GM23338 (cell line): ENCODE data around the gene RSU1. TPM values are rescaled to one million over a fixed set of nuclear protein-coding genes. Genes with fewer than 3 reads are reported as not detected.

Source experiments
- ATAC-seq: fragments of 200-7000 bp; cut with Tn5 transposase; 3 replicates; pipeline ENCODE4 v1.9.1; 2020
- DNase-seq: peaks from one replicate; pipeline ENCODE4 v3.0.0-alpha.2; 2015; ENCODE audit warnings: low spot score
- H2AFZ ChIP-seq: fragments of 200-600 bp; sonication (generic); 2 replicates; pipeline ENCODE4 v1.8.0; 2016; ENCODE audit warnings: antibody characterized with exemption, mild to moderate bottlenecking, moderate library complexity
- H3F3A ChIP-seq: fragments of 200-600 bp; sonication (generic); replicated peaks from 2 replicates; pipeline ENCODE4 v1.8.0; 2017; ENCODE audit warnings: antibody characterized with exemption, mixed run types, low read depth
- H3K27ac ChIP-seq: fragments of 200-600 bp; sonication (generic); 2 replicates; pipeline ENCODE4 v1.6.1; 2016; ENCODE audit warnings: low read depth
- H3K27me3 ChIP-seq: fragments of 200-600 bp; sonication (generic); 2 replicates; pipeline ENCODE4 v1.8.0; 2016; ENCODE audit warnings: mild to moderate bottlenecking, mixed run types, moderate library complexity; ENCODE audit not compliant: insufficient read depth
- H3K36me3 ChIP-seq: fragments of 200-600 bp; sonication (generic); 2 replicates; pipeline ENCODE4 v1.8.0; 2016; ENCODE audit warnings: mild to moderate bottlenecking; ENCODE audit not compliant: insufficient read depth
- H3K4me1 ChIP-seq: fragments of 200-600 bp; sonication (generic); 2 replicates; pipeline ENCODE4 v1.8.0; 2016; ENCODE audit warnings: mild to moderate bottlenecking, moderate library complexity; ENCODE audit not compliant: insufficient read depth
- H3K4me2 ChIP-seq: fragments of 200-600 bp; sonication (generic); 2 replicates; pipeline ENCODE4 v1.7.1; 2017; ENCODE audit warnings: mixed run types
- H3K4me3 ChIP-seq: fragments of 200-600 bp; sonication (generic); 2 replicates; pipeline ENCODE4 v1.6.1; 2016; ENCODE audit warnings: mixed run types
- H3K79me2 ChIP-seq: fragments of 200-600 bp; sonication (generic); replicated peaks from 2 replicates; pipeline ENCODE4 v1.8.0; 2017; ENCODE audit warnings: mild to moderate bottlenecking; ENCODE audit not compliant: insufficient read depth
- H3K9me2 ChIP-seq: fragments of 200-600 bp; sonication (generic); 2 replicates; pipeline ENCODE4 v1.8.0; 2017; ENCODE audit not compliant: insufficient read depth
- H4K20me1 ChIP-seq: fragments of 200-600 bp; sonication (generic); replicated peaks from 2 replicates; pipeline ENCODE4 v1.8.0; 2017; ENCODE audit warnings: mild to moderate bottlenecking; ENCODE audit not compliant: insufficient read depth
- H3K27ac Mint-ChIP-seq: 2 replicates; pipeline ENCODE4 v1.8.0; 2020; ENCODE audit warnings: inconsistent platforms, mild to moderate bottlenecking, moderate library complexity, mixed read lengths
- H3K27me3 Mint-ChIP-seq: 3 replicates; pipeline ENCODE4 v1.8.0; 2022; ENCODE audit warnings: low read depth, mild to moderate bottlenecking, moderate library complexity, mixed read lengths, inconsistent platforms; ENCODE audit not compliant: insufficient read depth, poor library complexity
- H3K36me3 Mint-ChIP-seq: 3 replicates; pipeline ENCODE4 v1.8.0; 2021; ENCODE audit warnings: low read depth, mild to moderate bottlenecking, inconsistent platforms, moderate library complexity, mixed read lengths
- H3K4me1 Mint-ChIP-seq: 3 replicates; pipeline ENCODE4 v1.8.0; 2020; ENCODE audit warnings: mild to moderate bottlenecking, inconsistent platforms, mixed read lengths
- H3K4me3 Mint-ChIP-seq: 3 replicates; pipeline ENCODE4 v1.8.0; 2021; ENCODE audit warnings: moderate library complexity, mild to moderate bottlenecking, inconsistent platforms, mixed read lengths
- H3K9me3 Mint-ChIP-seq: 3 replicates; pipeline ENCODE4 v1.8.0; 2020; ENCODE audit warnings: moderate library complexity, mild to moderate bottlenecking, inconsistent platforms, mixed read lengths
- CREB1 ChIP-seq: fragments of 250-450 bp; sonication (Bioruptor Pico); IDR thresholded peaks from 2 replicates; pipeline ENCODE4 v1.5.0; 2020; ENCODE audit warnings: low read depth, mild to moderate bottlenecking, moderate library complexity
- CTCF ChIP-seq, 2 experiments: fragments of 200-600 bp in 1 of 2; sonication (generic) in 1 of 2; conservative IDR thresholded peaks; 2 replicates each; pipeline versions ENCODE4 v1.5.1 to v1.6.1; 2016 to 2017; ENCODE audit warnings: antibody characterized with exemption in 2 of 2, low read depth in 2 of 2, mild to moderate bottlenecking in 2 of 2, moderate library complexity in 1 of 2
- EZH2 ChIP-seq: fragments of 200-600 bp; sonication (generic); IDR thresholded peaks from one replicate; pipeline ENCODE4 v1.8.0; 2017; ENCODE audit warnings: antibody characterized with exemption, mild to moderate bottlenecking, low read depth; ENCODE audit not compliant: unreplicated experiment
- EZH2phosphoT487 ChIP-seq: fragments of 200-600 bp; sonication (generic); IDR thresholded peaks from one replicate; pipeline ENCODE4 v1.8.1; 2018; ENCODE audit warnings: antibody characterized with exemption; ENCODE audit not compliant: unreplicated experiment
- JUNB ChIP-seq: IDR thresholded peaks from one replicate; pipeline ENCODE4 v1.6.1; 2016; ENCODE audit warnings: antibody characterized with exemption; ENCODE audit not compliant: unreplicated experiment
- NANOG ChIP-seq: IDR thresholded peaks from 2 replicates; pipeline ENCODE4 v1.6.1; 2016; ENCODE audit warnings: antibody characterized with exemption, borderline replicate concordance
- POLR2AphosphoS5 ChIP-seq: IDR thresholded peaks from 2 replicates; pipeline ENCODE4 v1.6.1; 2016; ENCODE audit warnings: antibody characterized with exemption, low read depth
- REST ChIP-seq: IDR thresholded peaks from one replicate; pipeline ENCODE4 v1.6.1; 2018; ENCODE audit warnings: antibody characterized with exemption; ENCODE audit not compliant: unreplicated experiment
- STAT1 ChIP-seq: IDR thresholded peaks from one replicate; pipeline ENCODE4 v1.6.1; 2016; ENCODE audit warnings: antibody characterized with exemption; ENCODE audit not compliant: unreplicated experiment
- ZNF114 ChIP-seq: fragments of 250-450 bp; sonication (Bioruptor Pico); IDR thresholded peaks from 2 replicates; pipeline ENCODE4 v1.5.0; 2020; ENCODE audit warnings: mild to moderate bottlenecking, moderate library complexity
- ZNF331 ChIP-seq: fragments of 250-450 bp; sonication (Bioruptor Pico); IDR thresholded peaks from 2 replicates; pipeline ENCODE4 v1.5.0; 2020; ENCODE audit warnings: low read depth, mild to moderate bottlenecking, moderate library complexity
- polyA plus RNA-seq: library from polyadenylated mRNA; unstranded; fragments of >200 nt; fragmentation: Nextera tagmentation; extraction: Ambion mirVana; gene quantifications from 2 replicates; pipeline ENCODE4 v1.2.1, GENCODE V29; 2016
- total RNA-seq: library from RNA; depleted of rRNA; stranded (reverse); fragments of >200 nt; shearing (Covaris generic); gene quantifications from 2 replicates; pipeline ENCODE4 v1.2.3, GENCODE V29; 2014
- TF ChIP-seq, protein P1 (sequence below): IDR thresholded peaks from 2 replicates; pipeline ENCODE4 v1.6.1; 2016; ENCODE audit warnings: antibody characterized with exemption
- TF ChIP-seq, protein P2 (sequence below): fragments of 250-450 bp; sonication (Bioruptor Pico); IDR thresholded peaks from 2 replicates; pipeline ENCODE4 v1.5.0; 2020; ENCODE audit warnings: mild to moderate bottlenecking, moderate library complexity

The RSU1 gene
- total and polyA plus RNA-seq, 2 experiments from 2014 or later = 62.7 to 96.2 TPM

DNA sequence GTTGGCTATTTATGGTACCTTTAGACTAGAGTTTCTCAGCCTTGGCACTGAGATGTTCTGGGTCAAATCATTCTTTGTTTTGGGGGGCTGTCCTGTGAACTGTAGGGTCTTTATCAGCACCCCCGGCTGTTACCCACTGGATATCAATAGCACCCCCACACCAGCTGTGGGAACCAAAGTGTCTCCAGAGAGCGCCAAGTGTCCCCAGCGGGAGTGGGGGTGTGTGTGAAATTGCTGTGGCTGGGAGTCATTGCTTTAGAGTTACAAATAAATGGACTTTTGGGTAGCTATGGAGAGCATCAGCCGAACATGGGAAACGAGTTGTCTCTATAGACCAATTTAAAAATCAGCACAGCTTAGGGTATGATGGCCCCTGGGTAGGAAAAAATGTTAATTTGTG is 184.2 kb downstream of the RSU1 start:
- Histone ChIP-seq H4K20me1 (no peaks in the 10 kb centered on the region), H3K9me2 (0 out of 2 replicates have a peak, but pooled peaks cover 5% of the 10 kb centered on the region), H3K79me2 (no peaks in the 10 kb centered on the region), H3F3A (no peaks in the 10 kb centered on the region), H3K4me2 (no peak overlapping the region), H3K27me3 (no peaks in the 10 kb centered on the region), H3K4me1 (no peaks in the 10 kb centered on the region), H2AFZ (no peak overlapping the region), H3K4me3 (no peak overlapping the region), H3K27ac (no peak overlapping the region), H3K36me3 (no peaks in the 10 kb centered on the region)
- Mint-ChIP-seq H3K4me3 (no peak overlapping the region), H3K36me3 (no peaks in the 10 kb centered on the region), H3K27ac (no peak overlapping the region), H3K9me3 (no peaks in the 10 kb centered on the region), H3K27me3 (no peaks in the 10 kb centered on the region), H3K4me1 (no peaks in the 10 kb centered on the region)
- DNase-seq (no peak), ATAC-seq (no peak)
- no peak for TF ChIP-seq EZH2
- no peak for TF ChIP-seq JUNB
- TF ChIP-seq, protein P1, sequence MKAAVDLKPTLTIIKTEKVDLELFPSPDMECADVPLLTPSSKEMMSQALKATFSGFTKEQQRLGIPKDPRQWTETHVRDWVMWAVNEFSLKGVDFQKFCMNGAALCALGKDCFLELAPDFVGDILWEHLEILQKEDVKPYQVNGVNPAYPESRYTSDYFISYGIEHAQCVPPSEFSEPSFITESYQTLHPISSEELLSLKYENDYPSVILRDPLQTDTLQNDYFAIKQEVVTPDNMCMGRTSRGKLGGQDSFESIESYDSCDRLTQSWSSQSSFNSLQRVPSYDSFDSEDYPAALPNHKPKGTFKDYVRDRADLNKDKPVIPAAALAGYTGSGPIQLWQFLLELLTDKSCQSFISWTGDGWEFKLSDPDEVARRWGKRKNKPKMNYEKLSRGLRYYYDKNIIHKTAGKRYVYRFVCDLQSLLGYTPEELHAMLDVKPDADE = no peak
- no peak for TF ChIP-seq REST
- TF ChIP-seq EZH2phosphoT487 = no peak
- no peak for TF ChIP-seq POLR2AphosphoS5
- TF ChIP-seq, protein P2, sequence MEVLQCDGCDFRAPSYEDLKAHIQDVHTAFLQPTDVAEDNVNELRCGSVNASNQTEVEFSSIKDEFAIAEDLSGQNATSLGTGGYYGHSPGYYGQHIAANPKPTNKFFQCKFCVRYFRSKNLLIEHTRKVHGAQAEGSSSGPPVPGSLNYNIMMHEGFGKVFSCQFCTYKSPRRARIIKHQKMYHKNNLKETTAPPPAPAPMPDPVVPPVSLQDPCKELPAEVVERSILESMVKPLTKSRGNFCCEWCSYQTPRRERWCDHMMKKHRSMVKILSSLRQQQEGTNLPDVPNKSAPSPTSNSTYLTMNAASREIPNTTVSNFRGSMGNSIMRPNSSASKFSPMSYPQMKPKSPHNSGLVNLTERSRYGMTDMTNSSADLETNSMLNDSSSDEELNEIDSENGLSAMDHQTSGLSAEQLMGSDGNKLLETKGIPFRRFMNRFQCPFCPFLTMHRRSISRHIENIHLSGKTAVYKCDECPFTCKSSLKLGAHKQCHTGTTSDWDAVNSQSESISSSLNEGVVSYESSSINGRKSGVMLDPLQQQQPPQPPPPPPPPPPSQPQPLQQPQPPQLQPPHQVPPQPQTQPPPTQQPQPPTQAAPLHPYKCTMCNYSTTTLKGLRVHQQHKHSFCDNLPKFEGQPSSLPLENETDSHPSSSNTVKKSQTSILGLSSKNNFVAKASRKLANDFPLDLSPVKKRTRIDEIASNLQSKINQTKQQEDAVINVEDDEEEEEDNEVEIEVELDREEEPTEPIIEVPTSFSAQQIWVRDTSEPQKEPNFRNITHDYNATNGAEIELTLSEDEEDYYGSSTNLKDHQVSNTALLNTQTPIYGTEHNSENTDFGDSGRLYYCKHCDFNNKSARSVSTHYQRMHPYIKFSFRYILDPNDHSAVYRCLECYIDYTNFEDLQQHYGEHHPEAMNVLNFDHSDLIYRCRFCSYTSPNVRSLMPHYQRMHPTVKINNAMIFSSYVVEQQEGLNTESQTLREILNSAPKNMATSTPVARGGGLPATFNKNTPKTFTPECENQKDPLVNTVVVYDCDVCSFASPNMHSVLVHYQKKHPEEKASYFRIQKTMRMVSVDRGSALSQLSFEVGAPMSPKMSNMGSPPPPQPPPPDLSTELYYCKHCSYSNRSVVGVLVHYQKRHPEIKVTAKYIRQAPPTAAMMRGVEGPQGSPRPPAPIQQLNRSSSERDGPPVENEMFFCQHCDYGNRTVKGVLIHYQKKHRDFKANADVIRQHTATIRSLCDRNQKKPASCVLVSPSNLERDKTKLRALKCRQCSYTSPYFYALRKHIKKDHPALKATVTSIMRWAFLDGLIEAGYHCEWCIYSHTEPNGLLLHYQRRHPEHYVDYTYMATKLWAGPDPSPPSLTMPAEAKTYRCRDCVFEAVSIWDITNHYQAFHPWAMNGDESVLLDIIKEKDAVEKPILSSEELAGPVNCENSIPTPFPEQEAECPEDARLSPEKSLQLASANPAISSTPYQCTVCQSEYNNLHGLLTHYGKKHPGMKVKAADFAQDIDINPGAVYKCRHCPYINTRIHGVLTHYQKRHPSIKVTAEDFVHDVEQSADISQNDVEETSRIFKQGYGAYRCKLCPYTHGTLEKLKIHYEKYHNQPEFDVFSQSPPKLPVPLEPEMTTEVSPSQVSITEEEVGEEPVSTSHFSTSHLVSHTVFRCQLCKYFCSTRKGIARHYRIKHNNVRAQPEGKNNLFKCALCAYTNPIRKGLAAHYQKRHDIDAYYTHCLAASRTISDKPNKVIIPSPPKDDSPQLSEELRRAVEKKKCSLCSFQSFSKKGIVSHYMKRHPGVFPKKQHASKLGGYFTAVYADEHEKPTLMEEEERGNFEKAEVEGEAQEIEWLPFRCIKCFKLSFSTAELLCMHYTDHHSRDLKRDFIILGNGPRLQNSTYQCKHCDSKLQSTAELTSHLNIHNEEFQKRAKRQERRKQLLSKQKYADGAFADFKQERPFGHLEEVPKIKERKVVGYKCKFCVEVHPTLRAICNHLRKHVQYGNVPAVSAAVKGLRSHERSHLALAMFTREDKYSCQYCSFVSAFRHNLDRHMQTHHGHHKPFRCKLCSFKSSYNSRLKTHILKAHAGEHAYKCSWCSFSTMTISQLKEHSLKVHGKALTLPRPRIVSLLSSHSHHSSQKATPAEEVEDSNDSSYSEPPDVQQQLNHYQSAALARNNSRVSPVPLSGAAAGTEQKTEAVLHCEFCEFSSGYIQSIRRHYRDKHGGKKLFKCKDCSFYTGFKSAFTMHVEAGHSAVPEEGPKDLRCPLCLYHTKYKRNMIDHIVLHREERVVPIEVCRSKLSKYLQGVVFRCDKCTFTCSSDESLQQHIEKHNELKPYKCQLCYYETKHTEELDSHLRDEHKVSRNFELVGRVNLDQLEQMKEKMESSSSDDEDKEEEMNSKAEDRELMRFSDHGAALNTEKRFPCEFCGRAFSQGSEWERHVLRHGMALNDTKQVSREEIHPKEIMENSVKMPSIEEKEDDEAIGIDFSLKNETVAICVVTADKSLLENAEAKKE (CRISPR knock-in tag) = no peak
- no peak for TF ChIP-seq CTCF (conservative IDR thresholded peaks at IDR 0.05; ENCODE audit: low read depth in 2 of 2)
- TF ChIP-seq NANOG = no peak
- no peak for TF ChIP-seq CREB1
- no peak for TF ChIP-seq ZNF114 (CRISPR knock-in tag)
- no peak for TF ChIP-seq STAT1
- TF ChIP-seq ZNF331 (CRISPR knock-in tag) = no peak
